NT2/D1 (cell line): ENCODE measurements around the gene MZT2B.
"Not testable (repeated sequence)": the region's sequence is repeated elsewhere in the genome, so short reads cannot be mapped to it uniquely, and the experiment has no call there.

Source experiments
- DNase-seq: peaks from one replicate; pipeline ENCODE4 v3.0.0-alpha.2; 2011; ENCODE audit warnings: low read depth, low spot score
- H3K27me3 ChIP-seq: 2 replicates; pipeline ENCODE4 v1.6.0; 2011; ENCODE audit warnings: mild to moderate bottlenecking; ENCODE audit not compliant: insufficient read length, insufficient read depth
- H3K36me3 ChIP-seq: 2 replicates; pipeline ENCODE4 v1.6.1; 2011; ENCODE audit warnings: mild to moderate bottlenecking, low read length, mixed read lengths; ENCODE audit not compliant: insufficient read depth, insufficient read length
- H3K4me1 ChIP-seq: 2 replicates; pipeline ENCODE4 v1.5.1; 2011; ENCODE audit not compliant: insufficient read depth, insufficient read length
- H3K4me3 ChIP-seq: 2 replicates; pipeline ENCODE4 v1.5.1; 2011; ENCODE audit warnings: low read depth; ENCODE audit not compliant: insufficient read length
- H3K9ac ChIP-seq: 2 replicates; pipeline ENCODE4 v1.6.0; 2011; ENCODE audit warnings: low read depth; ENCODE audit not compliant: insufficient read length
- H3K9me3 ChIP-seq: 2 replicates; pipeline ENCODE4 v1.5.1; 2011; ENCODE audit warnings: mild to moderate bottlenecking, low read length; ENCODE audit not compliant: insufficient read depth
- SUZ12 ChIP-seq: IDR thresholded peaks from 2 replicates; pipeline ENCODE4 v1.6.1; 2011; ENCODE audit not compliant: insufficient read length, insufficient read depth; ENCODE audit errors: extremely low read depth
- YY1 ChIP-seq: IDR thresholded peaks from 2 replicates; pipeline ENCODE4 v1.6.1; 2011; ENCODE audit not compliant: insufficient read length, insufficient read depth
- ZNF274 ChIP-seq: IDR thresholded peaks from 2 replicates; pipeline ENCODE4 v1.6.1; 2011; ENCODE audit warnings: mild to moderate bottlenecking, low read depth, low read length

Gene MZT2B

DNA sequence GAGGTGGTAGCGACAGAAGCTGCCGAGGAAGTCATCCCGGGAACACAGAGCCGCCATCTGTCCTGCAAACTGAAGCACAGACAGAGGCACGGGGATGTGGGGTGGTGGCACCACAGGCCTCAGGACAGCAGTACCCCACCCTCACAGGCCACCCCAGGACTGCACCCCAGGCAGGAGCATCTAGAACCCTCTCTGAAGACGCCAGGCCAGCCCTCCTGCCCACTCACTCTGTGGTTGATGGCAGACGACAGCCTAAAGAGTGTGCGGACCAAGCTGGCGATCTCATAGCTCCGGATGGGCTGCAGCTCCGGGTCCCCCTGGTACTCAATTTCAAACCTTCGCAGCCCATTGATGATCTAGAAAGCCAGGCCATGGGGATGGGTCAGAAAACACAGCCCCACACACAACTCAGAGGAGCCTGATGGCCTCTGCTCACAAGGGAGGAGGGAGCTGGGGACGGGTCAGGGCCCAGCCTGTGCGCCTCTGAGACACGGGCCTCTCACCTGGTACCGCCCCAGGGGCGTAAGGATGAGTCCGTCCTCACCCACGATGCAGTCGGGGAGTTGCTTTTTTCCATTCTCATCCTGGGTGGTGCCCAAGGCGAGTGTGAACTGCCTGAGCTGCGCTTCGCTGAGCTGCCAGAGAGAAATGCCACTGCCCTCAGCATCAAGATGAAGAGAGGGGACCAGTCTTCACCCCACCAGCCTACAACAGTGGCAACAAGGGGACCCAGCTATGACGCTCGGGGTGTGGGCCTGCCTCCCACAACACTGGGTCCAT is 29.1 kb upstream of the MZT2B start:
- Histone ChIP-seq H3K4me3 (no peak overlapping the region), H3K9me3 (no peaks in the 10 kb centered on the region), H3K9ac (no peak overlapping the region), H3K27me3 (no peaks in the 10 kb centered on the region), H3K36me3 (peaks cover 68% of the 10 kb centered on the region), H3K4me1 (peaks cover 2% of the 10 kb centered on the region)
- DNase-seq, result no peak
- TF ChIP-seq ZNF274 (no peak), SUZ12 (no peak), YY1 (no peak)

DNA sequence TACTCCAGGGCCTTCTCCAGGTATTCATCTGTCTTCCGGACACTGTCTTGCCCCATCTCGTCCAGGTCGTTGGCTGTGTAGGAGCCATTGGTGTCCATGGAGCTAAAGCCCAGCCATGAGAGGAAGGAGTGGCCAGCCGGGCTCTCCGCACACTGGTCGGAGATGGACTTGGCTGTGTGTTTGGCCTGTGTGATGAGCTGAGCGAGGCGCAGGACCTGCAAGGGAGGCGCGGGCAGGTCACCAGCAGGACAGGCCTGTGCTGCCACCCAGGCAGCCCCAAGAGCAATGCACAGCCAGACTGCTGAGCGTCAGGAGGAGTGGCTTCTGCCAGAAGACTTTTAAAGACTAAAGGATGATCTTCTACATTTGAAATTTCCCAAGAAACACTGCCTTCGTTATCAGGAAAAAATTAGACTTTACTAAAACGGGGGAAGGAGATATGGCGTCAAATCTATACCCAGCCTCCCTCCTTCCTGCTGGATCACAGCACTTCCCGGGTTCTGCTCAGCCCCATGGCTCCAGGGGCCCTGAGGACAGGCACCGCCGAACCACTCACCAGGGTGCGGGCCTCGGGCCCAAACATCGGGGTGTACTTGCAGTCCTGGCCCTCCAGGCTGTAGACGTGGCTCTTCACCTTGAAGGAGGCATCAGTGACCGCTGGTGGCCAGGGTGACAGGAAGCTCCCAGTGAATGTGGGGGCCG is 28.2 kb upstream of the MZT2B start:
- not testable (repeated sequence) for H3K9me3 ChIP-seq, H3K9ac ChIP-seq, H3K4me3 ChIP-seq, DNase-seq, H3K4me1 ChIP-seq, H3K27me3 ChIP-seq
- peaks cover 73% of the 10 kb centered on the region for H3K36me3 ChIP-seq

DNA sequence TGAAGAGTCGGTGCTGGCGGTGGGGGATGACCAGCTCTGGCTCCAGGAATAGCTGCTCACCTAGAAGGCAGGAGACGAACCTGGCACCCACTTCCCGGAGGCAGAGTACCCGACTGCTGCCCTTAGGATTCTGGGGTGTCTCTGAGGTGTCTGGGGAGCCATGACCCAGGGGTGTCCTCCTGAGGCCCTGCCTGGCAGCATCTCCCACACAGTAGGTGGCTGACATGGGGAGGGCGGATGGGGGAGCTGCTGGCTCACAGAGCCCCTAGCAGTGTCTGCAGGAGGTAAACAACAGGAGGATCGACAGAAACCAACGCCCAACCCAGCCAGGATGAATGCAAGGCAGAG is 27.7 kb upstream of the MZT2B start:
- H3K36me3 ChIP-seq, result peaks cover 77% of the 10 kb centered on the region
- H3K9ac ChIP-seq, H3K9me3 ChIP-seq, H3K4me3 ChIP-seq, H3K27me3 ChIP-seq, H3K4me1 ChIP-seq, DNase-seq: not testable (repeated sequence)

DNA sequence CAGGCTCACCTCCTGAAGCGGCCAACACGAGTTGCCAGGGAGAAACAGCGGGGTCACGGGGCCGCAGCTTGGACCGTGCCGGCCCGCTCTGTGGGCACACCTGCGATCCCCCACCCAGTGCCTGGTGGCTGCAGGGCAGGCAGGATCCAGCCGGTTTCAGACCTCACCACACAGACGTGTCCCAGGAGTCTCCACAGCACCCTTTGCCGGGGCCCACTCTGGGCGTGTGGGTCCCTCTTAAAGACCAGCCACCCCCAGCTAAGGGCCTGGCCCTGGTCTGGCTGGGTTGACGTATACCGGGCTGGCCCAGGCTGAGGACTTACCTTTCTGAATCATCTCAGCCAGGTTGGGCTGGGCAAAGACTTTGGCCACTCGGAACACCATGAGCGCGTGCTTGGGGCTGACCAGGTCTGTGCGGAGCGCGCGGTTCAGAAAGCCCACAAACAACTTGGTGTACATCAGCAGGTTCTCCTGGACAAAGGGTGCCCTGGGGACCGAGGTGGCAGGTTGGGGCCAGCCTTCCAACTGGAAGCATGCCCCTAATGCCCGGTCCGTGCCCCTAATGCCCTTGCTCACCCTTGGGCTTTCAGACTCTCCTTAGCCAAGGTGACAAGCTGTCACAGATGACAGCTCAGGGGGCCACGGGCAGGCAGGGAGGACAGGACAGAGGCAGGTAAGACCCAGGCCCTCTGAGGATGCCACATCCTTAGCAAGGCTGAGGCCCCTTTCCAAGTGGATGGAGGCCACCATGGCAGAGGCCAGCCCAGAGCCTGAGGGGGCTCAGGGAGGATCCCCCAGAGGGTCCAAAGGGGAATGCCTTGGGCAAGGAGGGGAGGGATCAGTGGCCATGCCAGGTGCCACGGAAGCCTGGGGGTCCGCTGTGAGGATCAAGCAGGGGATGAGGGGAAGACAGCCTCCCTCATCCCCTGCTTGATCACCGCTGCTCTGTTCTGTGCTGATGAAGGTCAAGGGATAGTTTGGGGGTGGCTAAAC is 27.0 kb upstream of the MZT2B start:
- Histone ChIP-seq H3K4me3 (no peak overlapping the region), H3K36me3 (peaks cover 82% of the 10 kb centered on the region), H3K9ac (no peak overlapping the region), H3K27me3 (no peaks in the 10 kb centered on the region), H3K4me1 (peaks cover 2% of the 10 kb centered on the region), H3K9me3 (no peaks in the 10 kb centered on the region)
- TF ChIP-seq SUZ12 (no peak), YY1 (no peak), ZNF274 (no peak)
- DNase-seq, result no peak

DNA sequence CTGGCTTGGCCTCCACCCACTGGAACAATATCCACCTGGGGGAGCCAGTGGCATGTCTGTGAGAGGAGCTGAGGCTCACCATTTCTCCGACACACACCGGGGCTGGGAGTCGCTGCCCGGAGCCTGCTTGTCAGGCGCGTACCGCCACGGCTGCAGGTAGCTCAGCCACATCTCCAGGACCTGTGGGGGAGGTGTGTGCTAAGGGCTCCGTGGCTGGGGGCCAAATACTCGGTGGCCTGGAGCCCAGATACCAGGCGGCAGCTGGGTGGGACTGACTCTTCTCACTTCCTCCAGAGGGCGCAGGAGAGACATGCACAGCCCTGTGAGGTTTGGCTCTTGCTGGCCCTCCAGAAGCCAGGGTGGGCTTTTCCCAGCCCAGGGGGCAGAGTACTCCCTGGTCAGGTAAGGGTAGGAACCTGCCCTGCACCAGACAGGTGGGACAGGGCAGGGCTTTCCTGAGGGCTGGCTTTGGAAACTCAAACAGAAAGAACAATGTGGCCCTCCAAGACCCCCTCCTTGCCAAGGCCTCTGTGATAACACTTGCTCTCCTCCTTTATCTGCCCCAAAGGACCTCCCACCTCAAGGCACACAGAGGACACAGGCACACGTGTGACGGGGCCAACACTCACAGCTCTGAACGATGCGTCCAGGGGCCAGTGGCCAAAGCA is 26.0 kb upstream of the MZT2B start:
- not testable (repeated sequence) for H3K4me3 ChIP-seq, H3K9ac ChIP-seq, H3K9me3 ChIP-seq, H3K4me1 ChIP-seq, H3K27me3 ChIP-seq
- peaks cover 75% of the 10 kb centered on the region for H3K36me3 ChIP-seq
- peak; percentile 18 for DNase-seq

DNA sequence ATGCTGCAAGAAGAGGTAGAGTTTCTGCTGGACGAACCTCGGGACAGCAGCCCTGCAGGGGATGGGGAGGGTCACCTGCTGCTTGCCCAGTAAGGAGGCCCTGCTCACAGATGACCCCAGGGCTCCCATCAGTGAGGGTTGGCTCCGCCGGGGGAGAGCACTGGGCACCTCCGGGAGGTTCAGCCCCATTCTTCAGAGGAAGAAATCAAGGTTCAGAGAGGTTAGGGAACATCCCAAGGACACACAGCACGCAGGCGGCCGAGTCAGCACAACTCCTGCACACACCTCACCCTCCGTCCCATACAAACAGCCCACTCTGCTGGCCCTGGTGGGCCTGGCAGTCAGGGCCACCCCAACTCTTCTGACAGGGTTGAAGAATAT is 25.4 kb upstream of the MZT2B start:
- H3K4me3 ChIP-seq, result no peak overlapping the region
- TF ChIP-seq YY1 (no peak), SUZ12 (no peak), ZNF274 (no peak)
- DNase-seq, result no peak
- H3K9me3 ChIP-seq, result no peaks in the 10 kb centered on the region
- H3K36me3 ChIP-seq, result peaks cover 78% of the 10 kb centered on the region
- H3K27me3 ChIP-seq, result no peaks in the 10 kb centered on the region
- H3K4me1 ChIP-seq, result peaks cover 2% of the 10 kb centered on the region
- H3K9ac ChIP-seq, result no peak overlapping the region

DNA sequence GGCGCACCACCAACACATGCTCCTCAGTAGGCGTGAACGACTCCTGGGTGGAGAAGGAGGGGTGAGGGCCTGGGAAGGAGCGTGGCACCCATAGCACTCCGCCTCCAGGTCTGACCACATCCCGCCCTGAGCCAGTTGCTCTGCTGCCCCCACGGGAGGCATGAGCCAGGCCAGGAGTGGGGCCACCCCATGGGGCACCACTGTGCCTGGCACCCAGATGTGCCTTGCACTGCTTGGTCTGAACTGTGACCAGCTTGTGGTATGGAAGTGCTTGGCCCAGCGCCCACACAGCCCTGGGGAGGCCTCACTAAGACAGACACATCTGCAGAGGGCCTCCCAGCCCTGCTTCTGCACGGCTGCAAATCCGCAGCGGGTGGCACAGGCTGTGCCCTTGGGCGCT is 24.7 kb upstream of the MZT2B start:
- peaks cover 74% of the 10 kb centered on the region for H3K36me3 ChIP-seq
- H3K4me3 ChIP-seq, H3K4me1 ChIP-seq, H3K9ac ChIP-seq, H3K27me3 ChIP-seq, DNase-seq, H3K9me3 ChIP-seq: not testable (repeated sequence)

DNA sequence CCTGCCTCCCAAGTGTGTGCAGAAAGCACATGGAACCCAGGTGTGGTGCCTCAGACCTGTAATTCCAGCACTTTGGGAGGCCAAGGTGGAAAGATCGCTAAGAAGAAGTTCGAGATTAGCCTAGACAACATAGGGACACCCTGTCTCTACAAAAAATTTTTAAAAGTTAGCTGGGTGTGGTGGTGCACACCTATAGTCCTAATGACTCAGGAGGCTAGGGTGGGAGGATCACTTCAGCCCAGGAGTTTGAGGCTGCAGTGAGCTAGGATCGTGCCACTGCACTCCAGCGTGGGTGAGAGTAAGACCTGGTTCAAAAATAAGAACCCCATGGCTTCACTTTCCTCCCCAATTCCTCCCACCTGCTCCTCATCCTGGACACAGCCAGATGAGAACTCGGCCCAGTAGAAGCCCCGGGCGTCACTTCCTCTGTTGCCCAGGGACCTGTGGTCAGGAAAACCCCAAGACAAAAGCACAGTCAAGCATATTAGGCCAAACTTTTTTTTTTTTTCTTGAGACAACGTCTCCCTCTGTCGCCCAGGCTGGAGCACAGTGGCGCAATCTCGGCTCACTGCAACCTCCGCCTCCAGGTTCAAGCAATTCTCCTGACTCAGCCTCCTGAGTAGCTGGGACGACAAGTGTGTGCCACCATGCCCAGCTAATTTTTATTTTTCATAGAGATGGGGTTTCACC is 24.1 kb upstream of the MZT2B start:
- not testable (repeated sequence) for H3K9me3 ChIP-seq, H3K9ac ChIP-seq, H3K27me3 ChIP-seq, DNase-seq, H3K4me3 ChIP-seq, H3K4me1 ChIP-seq
- peaks cover 74% of the 10 kb centered on the region for H3K36me3 ChIP-seq
